GM21717 (cell line): Measurements from ENCODE around the gene SEMA6A.
"Not testable (repeated sequence)": the region's sequence is repeated elsewhere in the genome, so short reads cannot be mapped to it uniquely, and the experiment has no call there.

Source experiments
- ATAC-seq: cut with Tn5 transposase; IDR thresholded peaks from one replicate; pipeline ENCODE4 v1.9.1; 2021; ENCODE audit warnings: mild to moderate bottlenecking, moderate library complexity; ENCODE audit not compliant: unreplicated experiment

Gene SEMA6A

DNA sequence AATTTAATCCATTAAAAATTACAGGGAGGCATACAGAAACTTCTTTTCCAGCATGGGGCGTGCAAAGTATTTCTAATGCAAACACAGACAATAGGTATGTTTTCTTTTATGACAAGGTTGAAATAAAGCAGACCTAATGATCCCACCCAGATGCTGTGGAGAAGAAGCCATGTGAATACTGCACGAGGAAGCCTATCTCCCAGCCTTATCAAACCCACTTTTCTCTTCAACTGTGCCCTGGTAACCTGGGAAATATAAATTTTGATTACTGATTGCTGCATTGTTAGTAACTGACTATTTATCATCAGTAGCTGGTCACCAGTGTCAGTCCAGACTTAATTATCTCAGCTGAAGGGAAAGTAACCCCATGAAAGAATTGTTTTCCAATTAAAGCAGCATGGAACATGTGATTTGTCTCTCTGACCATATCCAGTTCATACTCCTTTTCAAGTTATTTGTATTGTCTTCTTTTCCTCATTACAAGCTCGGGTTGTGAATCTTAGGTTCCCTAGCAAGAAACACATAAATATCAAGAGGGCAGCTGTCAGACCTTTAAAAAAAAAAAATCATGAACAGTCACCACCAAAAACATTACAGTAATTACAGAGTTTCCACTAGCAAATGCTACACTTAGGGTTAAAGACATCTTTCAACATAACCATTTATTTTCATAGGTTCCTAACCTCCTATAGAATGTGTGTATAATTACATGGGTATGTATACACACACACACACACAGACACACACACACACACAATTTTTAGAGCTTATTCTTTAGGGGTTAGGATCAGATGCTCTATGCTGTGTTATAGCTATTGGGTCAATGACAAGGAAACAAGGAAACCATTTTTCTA, 50.3 kb downstream of the SEMA6A start:
- ATAC-seq, result no peak

DNA sequence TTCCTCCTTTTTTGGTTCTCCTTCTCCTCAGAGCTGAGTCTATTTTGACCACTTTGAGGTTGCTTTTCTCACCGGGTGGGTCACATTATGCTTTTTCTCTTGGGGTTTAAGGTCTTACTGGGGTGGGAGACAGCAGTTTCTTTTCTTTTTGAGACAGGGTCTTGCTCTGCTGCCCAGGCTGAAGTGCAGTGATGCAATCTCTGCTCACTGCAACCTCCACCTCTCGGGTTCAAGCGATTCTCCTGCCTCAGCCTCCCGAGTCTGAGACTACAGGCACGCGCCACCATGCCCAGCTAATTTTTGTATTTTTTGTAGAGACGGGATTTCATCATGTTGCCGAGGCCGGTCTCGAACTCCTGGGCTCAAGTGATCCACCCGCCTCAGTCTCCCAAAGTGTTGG, 51.4 kb downstream of the SEMA6A start:
- ATAC-seq, result not testable (repeated sequence)

DNA sequence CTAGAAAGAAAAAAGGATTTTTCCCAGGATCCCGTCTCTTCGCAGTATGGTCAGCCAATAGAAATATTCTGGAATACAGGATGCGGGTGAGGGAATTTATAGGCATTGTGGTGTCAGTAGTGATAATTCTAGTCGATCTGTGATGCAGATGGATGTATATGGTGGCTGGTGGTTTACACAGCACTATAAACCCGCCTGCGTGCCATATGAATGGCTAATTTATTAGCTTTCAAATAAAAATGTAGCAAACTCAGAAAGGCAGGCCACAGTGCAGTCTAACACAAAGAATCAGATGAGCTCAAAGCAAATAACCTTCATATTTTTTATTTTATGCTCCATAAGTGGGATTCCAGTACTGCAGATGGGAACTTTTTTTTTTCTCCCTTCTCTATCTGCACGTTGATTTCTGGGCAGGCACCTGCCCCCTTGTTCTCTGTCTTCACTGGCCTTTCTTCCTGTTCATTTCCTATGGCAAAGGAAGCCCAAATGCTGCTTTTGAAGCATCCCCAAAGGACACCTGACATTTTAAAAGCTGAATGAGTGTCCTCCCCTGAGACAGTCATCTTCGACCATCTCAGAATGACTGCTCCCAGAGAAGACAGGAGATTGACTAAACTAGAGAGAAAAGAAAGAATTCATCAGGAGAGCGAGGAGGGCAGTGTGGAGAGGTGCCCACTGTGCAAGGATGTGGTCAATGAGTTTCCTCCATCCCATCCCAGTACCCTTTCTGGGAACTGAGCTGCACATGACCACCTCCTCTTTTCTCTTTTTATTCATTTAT, 52.1 kb downstream of the SEMA6A start:
- no peak for ATAC-seq

DNA sequence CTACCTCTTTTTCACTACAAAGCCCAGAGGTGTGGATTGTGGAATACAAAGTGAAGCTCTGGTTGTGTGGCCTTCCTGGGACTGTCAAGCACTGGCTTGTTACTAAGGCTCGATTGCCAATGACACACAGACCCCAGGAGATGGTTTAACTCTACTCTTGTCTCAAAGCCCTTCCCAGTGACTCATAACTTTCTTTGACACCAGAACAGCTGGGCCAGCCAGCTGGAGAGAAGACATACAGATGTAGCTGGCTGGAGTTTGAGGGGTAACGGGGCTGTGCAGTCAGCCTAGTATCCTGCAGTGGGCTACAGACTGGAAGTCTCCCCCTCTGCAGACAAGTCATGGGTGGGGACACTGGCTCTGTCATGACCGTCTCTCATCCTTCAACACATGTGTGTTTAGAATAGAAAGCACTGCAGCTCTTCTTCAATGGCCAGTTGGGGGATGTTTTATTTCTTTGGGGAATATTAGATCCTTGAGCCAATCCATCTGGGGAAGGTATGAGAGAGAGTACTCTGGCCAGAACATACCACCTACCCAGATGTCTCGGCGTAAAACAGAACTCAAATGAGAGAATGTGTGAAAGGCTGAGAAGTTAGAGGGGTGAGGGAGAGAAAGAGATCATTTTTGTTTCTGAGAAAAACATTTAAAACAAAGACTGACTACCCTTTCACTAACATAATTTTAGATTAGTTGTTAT, 53.3 kb downstream of the SEMA6A start:
- peak; percentile 86 for ATAC-seq

DNA sequence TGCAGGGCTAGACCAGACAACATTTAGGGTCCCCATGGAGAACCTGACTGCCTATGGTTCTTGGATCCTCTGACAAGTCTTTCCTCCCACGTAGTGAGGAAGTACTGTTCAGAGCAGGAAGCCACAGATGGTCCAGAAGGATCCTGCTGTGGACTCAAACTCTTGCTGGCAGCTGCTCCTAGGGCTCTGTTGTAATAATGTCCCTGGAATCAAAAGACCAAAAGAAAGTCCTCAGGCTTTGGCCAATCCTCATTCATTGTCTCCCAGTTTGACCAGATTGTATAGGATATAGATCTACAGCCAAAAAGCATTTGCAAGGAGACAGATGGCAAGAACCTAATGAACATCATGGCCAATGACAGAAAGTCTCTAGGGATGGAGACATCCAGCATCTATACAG, 53.9 kb downstream of the SEMA6A start:
- peak; percentile 15 for ATAC-seq

DNA sequence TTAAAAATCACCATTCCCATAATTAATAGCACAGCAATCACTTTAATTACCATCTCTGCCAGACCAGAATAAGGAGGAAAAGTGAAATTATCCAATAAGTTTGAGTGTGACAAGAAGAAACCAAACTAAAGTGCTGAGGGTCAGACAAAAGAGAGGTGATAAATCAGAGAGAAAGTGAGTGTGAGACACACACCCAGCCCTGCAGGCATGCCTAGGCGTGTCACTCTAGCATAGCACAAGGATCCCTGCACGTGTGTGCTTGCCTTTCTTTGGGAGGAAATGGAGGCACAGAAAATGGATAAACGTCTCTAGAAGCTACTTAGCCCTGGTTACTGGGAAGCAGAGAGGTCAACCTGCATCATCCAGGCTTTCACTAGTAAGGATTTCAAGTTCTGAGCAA, 56.2 kb downstream of the SEMA6A start:
- ATAC-seq, result no peak

DNA sequence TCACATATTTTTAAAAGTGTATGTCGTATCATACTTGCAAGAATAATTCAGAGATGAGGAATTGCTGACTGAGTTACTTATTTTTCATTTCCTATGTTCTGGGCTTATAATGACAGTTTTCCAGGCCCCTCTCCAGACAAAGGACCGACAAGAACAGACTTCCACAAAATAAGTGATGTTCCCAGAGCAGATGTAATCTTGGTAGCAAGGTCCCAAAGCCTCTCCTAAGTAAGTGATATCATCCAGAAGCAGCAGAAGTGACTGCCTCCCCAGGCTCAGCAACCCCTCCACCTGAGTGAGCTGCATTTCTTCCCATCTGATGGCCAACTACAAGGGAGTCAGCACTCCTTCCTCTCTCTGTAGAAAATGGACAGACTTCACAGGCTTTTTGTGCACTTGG, 57.1 kb downstream of the SEMA6A start:
- no peak for ATAC-seq

DNA sequence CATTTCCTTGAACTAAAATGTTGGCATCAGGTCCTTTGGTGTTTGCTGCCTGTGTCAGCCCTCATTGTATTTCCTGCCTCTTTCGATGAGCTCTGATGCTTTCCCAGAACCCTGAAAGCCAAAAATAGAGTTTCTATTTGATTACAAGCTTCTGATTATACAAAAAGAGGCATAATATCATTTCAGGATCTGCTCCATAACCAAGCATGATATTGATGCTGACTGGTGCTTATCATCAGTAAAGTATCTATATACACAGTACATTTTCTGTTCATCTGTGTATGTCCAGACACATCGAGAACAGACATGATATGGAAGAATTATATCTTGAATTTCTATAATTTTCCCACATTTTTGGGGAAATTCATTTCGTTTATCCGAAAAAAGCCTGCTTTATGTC, 58.6 kb downstream of the SEMA6A start:
- ATAC-seq, result no peak

DNA sequence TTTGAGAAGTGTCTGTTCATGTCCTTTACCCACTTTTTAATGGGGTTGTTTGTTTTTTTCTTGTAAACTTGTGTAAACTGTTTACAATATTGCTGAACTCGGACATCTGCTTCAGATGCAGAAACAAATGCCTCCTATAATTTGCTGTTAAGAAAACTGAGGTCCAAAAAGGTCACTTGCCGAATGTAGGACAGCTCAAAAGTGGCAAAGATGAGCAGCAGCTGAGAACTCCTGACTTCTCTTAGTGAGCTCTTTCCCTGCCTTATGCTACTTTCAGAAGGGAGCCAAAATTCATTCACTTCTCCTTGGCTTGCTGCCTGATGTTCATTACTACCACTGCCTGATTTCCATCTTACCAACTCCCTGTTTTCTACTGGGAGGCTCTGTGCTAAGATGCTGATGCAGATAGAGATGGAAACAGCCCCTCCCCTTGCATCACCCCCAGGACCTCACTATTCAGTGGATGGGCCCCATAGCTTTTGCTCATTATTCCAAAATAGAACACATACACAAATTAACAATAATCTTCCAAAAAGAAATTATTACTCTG, 60.1 kb downstream of the SEMA6A start:
- ATAC-seq, result no peak

DNA sequence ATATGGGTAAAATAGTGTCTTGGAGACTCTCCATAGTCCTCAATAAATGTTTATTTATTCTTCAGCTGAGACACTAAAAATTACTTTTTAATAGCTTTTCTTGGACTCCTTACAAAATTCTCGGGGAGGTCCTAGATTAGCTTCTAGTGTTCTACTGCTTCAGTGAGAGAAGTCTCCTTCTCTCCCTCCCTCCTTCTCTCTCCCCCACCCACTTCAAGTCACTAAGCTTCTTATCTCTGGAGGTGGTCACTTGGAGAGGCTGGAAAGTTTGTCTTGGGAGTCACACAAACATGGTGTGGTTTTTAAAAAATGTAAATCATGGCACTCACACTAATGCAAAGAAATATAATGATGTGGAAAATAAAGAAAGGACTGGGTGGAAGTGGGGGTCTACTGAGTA, 64.1 kb downstream of the SEMA6A start:
- no peak for ATAC-seq

DNA sequence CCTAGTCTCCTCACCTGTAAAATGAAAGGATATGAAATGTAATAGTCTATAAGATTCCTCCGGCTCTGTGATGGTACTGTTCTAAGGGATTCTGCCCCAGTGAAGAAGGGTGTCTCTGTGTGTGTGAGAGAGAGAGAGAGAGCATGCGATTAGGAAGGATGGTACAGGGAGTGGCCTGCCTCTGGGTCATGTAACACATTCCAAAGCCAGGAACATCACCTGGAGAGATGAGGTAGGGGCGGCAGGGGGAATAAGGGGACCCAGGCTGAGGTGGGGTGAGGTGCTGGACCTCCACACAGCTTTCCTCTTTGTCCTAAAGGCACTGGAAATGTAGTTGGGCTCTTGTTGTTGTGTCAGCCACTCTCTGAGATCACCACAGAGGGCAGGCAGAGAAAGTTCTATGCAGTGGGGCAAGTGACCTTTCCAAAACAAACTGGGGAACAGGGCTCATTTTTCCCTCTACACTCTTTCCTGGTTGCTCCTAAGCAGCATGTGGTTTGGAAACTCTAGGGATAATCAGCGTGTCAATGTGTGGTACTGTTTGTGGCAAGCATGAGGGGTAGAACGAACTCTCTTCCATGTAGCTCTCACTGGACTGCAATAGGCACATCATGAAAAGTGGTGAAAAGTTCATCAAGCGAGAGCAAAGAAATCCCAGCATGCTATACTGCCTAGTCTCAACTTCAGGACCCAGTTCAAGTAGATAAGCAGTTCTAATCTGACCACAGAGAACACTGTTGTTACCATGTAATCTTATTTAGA, 65.0 kb downstream of the SEMA6A start:
- ATAC-seq, result no peak

DNA sequence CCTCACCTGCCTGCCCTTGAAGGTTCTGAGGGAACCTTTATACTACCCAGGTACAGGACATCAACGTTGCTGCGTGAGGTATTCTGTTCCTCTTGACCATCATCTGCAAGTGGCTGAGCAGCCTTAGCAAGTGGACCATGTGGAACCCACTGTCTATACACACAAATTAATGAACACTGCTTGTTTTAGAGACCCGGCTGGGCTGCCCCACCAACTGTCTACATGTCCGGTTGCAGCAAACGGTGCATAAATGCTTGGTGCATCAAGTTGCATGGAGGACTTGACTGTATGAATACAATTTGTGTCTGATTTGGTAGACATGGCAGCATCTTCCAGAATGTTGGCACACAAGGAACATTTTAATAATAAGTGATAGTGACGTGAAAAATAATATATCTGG, 65.8 kb downstream of the SEMA6A start:
- ATAC-seq, result no peak

DNA sequence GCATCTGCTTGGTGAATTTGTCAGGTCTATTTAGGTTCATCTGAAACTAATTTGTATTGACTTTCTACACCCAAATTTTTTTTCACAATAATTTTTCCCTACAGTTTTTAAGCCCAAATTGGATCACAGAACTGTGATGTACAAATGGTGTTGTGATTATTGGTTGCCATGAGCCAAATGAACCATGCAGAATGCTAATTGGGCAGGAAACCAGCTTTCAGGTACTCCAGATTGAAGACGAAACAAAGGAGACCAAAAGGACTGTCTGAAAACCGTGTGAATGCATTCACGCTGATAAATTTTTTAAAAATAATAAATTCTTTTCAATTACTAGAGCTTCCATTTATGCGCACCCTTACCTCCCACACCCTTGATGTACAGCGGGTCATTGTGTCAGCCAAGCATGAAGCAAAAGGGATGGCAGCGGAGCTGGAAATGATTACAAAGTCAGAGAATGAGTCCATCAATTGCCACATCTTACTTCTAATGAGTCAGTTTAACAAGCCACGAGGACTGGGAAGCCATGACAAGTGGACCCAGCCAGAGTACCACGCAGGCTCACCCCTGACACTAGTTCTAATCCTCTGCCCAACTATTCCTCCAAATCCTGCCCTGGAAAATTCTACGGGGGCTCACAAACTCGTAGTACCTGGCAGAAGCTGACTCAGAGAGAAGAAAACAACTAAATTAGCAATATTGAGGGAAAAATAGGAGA, 66.5 kb downstream of the SEMA6A start:
- no peak for ATAC-seq

DNA sequence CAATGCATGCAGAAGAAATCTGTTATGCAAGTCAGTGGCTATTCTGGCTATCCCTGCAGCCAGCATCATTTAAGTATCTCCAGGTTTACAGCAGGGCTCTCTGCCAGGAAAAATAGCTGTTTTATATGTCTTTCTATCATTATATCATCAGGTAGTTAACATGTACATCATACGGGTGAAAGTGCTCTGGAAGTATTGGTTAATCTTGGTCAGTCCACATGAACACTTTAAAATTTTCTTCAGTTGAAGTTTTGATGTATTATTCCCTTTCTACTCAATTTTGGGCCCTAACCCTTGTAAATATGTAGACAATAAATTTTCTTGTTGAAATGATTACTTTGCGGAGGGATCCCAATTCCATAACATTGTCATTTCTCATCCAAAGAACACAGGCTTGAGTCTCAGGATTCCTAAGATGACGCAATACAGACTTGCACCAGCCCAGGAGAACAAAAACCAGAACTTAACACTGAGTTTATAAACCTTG, 67.5 kb downstream of the SEMA6A start:
- no peak for ATAC-seq

DNA sequence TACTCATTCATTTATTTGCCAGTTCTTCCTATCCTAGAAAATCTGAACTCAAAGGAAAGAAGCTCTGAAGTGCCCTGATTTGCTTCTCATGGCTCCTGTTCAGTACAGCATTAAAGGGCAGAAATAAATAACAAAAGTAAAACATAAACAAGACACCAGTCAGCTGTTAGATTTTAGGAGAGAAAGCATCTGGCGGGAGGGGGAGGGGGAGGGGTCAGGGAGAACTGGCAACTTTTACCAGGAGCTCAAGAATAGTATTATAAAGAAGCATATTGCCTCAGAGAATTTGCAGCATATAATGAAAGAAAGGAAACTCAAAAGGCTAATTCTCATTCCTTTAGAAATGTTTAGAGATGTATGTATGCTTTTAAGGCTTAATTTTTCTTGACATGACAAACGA, 68.1 kb downstream of the SEMA6A start:
- ATAC-seq, result no peak

DNA sequence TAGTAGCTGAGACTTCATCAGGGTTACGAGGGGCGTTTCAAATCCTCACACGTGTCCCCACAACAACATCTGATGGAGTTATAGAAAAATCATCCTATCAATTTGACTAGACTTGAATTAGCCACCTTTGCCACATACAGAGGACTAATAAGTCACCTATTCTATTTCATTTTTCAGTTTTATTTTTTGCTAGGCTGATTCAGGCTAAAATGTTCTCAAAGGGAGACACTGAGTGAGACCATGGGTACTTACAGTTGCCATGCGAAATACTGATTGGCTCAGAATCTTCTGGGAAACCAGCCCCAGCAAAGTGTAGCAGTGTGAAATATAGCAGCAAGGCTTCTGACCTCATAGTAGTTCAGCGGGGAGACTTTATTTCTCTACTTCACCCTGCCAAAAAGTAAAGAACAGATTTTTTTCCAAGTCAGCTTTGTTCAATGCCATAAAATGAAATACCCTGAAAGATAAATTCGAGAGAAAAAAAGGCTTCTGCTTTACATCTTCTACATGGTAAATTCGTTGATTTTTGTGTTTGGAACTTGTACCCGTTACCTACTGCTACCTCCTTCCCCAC, 69.9 kb downstream of the SEMA6A start:
- ATAC-seq, result no peak

DNA sequence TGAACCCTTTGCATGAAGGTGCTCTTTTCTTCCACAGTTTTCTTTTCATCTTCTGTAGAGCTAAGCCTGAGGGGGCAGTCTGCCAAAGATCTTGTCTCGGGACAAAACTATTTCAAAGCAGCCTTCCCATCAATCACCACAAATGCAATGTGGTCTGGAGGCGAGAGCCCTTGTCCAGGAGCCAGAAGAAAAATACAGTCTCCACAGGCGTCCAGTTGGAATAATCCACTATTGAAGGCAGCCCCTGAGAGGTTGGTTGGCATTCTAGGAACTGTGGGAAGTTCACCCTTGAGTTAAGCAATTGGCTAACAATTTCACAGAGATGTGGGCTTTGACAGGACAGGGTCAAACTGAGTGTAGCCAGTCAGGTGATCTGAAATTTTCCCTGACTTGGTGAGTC, 72.0 kb downstream of the SEMA6A start:
- ATAC-seq, result no peak

DNA sequence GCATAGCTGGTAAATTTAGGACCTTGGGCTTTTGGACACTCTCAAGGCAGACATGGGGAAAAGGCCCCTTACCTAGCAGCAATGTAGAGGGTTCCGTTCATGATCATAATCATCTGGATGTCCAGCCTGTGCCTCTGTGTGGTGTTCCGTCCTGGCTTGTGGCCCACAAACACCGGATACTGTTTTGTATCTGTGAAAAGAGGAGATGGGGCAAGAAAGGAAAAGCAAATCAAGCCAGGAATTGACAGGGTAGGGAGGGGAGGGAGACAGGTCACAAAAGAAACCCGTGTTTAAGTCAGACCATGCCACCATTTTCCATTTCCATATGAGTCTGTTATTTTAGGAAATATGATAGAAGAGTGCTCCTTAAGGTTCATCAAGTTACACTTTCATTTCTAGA, 72.5 kb downstream of the SEMA6A start:
- no peak for ATAC-seq

DNA sequence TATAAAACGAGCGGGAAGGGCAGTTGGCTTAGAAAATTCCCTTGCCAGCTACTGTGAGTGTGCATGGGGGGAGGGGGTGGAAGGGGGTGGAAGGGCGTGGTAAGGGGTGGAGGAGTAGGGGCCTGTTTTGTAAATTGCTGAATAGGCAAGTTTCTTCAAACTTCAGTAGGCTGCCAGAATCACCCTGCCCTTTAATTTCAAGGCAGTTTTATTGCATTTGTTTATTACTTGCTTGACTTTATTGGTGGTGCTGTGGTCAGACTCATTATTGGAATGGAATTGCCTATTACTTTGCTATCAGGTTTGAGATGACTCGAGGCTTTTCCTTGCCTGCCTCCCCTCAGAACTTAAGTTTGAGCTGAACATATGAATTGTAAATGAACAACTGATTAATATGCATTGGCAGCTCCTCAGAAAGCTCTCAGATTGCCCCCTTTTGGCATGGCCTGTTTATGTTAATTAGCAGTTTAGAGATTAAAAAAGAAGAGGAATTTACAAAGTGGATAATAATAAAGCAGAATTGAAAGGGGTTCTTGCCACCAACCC, 76.0 kb downstream of the SEMA6A start:
- no peak for ATAC-seq
